Measurements from ENCODE around the gene DENR.
"Not testable (repeated sequence)": the region's sequence is repeated elsewhere in the genome, so short reads cannot be mapped to it uniquely, and the experiment has no call there.

DENR gene, protein sequence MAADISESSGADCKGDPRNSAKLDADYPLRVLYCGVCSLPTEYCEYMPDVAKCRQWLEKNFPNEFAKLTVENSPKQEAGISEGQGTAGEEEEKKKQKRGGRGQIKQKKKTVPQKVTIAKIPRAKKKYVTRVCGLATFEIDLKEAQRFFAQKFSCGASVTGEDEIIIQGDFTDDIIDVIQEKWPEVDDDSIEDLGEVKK

DNA sequence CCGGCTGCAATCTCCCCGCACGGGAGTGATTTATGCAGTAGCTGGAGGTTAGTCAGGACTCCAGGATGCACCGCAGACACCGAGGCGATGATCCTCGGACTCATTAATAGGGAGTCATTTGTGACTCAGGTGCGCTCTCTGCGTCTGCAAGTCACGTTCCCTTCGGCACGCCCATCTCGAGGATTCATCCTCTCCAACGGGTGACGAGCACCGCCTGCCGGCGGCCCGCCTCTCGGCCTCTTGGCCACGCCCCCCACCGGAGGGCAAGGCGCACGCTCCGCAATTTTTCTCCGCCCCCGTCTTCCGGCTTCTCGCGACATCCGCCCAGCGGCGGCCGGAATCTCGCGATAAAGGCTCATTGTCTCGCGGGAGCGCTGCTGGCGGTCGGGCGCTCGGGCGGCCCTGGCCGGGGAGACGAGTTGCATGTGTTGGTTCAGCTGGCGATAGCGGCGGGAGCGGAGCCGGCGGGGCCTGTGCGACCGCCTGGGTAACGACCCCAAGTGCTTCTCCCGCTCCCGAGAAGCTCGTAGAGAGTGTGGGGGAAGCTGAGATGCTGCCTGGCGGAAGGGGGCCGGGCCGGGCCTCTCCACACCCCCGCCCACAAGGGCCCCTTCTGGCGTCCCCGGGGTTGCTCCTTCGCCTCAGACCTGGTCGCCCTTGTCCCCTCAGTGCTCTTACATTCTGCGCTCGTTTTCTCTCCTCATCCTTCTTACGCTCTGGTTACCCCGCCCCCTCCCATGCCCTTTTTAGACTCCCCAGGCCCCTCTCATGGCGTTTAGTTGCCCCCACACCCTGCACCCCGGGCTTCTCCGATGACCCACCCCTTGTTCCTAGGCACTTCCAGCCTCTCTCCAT is at the start of gene DENR:
DENR (plus strand) TSS at position 361 of the 855 bp plus-strand sequence. CDS start 878 bp downstream, outside the sequence.
- in situ Hi-C loops (cut with HindIII; ENCODE audit: low sequenced_read_pairs), result no loop called here

DNA sequence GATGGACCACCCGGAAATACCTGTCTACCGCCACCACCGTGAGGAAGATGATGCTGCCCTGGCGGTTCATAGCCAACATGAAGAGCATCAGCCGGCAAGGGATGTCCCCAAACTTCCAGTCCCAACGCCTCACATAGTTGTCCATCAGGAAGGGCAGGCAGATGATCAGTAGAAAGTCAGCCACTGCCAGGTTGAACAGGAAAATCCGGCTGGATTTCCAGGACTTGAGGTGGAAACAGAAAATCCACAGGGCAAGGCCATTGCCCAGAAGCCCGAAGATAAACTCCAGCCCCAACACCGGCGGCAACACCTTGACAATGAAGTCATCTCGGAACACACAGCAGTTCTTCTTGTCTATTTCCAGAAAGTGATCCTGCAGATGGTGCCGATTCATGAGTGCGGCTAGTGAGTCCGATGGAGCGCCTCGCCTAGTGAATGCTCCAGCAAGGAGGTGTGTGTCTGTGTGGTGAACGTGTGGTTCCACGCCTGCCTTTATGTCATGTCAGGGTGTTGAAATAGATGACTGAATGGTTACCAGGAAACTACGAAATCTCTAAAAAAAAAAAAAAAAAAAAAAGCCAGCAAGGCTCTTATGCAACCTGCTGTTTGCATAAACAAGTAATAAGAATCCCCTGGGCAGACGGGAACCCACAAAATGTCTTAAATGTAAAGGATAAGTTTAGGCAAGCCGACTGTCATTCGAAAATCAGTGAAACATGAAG is 49.6 kb upstream of the DENR start, which contains the start of gene HCAR2:
HCAR2 (minus strand) TSS at position 468 of the 722 bp plus-strand sequence; CDS start at position 394, 74 bp downstream.
- in situ Hi-C loops (cut with HindIII; ENCODE audit: low sequenced_read_pairs), result not testable (repeated sequence)

DNA sequence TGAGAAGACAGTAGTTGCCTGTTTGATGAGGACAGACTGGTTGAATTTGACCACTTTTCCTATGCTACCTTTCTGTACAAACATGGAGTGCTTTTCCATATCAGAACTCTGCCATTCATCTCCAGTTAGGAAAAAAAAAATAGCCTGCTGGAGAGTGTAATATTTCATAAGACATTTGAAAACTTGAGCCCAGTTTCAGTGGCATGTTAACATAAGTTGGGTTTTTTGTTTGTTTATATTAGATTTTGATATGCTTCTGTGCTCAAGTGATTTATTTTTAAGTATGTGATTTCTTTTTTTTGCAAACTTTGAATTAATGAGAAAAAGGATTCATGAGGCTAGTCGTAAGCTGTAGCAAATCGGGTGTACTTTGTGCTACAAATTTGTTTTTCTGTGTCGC is 48.8 kb upstream of the DENR start:
- in situ Hi-C loops (cut with HindIII; ENCODE audit: low sequenced_read_pairs), result not testable (repeated sequence)

DNA sequence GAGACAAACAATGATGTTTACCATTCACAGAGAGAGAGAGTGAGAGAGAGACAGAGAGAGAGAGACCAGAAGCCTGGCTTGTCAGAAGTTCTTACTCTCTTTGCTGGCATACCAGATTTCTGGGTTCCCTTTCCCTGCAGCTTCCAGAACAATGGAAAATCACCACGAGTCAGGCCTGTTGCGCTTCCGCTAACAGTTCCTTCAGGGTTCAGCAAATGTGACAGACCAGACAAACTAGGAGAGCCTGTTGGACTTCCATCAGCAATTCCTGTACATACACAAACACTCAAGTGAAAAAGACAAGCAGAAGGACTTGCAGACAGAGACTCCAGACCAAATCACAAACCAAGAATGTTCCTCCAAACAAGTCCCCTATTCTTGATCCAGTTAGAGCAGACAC is 43.3 kb upstream of the DENR start:
- in situ Hi-C loops (cut with HindIII; ENCODE audit: low sequenced_read_pairs), result not testable (repeated sequence)

DNA sequence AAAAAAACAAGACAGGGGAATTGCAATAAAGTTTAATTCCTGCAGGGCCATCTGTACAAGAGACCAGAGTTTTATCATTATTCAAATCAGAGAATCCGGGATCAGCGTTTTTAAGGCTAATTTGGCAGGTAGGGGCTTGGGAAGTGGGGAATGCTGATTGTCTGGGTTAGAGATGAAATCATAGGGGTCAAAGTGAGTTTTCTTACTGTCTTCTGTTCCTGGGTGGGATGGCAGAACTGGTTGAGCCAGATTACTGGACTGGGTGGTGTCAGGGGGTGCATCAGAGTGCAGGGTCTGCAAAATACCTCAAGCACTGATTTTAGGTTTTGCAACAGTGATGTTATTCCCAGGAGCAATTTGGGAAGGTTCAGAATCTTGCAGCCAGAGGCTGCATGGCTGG is 42.3 kb upstream of the DENR start:
- in situ Hi-C loops (cut with HindIII; ENCODE audit: low sequenced_read_pairs), result not testable (repeated sequence)

DNA sequence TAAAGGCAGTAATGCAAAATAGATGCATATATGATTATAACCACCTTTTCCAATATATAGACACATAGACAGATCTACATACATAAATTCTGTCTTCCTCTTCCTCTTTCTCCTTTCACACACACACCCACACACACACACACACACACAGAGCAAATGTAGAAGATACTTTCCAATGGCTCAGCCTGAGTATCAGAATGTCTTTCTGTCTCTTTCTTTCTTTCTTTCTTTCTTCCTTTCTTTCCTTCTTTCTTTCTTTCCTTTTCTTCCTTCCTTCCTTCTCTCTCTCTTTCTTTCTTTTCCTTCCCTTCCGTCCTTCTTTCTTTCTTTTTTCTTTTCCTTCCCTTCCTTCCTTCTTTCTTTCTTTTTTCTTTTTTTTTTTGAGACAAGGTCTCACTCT is 41.4 kb upstream of the DENR start:
- in situ Hi-C loops (cut with HindIII; ENCODE audit: low sequenced_read_pairs), result not testable (repeated sequence)

DNA sequence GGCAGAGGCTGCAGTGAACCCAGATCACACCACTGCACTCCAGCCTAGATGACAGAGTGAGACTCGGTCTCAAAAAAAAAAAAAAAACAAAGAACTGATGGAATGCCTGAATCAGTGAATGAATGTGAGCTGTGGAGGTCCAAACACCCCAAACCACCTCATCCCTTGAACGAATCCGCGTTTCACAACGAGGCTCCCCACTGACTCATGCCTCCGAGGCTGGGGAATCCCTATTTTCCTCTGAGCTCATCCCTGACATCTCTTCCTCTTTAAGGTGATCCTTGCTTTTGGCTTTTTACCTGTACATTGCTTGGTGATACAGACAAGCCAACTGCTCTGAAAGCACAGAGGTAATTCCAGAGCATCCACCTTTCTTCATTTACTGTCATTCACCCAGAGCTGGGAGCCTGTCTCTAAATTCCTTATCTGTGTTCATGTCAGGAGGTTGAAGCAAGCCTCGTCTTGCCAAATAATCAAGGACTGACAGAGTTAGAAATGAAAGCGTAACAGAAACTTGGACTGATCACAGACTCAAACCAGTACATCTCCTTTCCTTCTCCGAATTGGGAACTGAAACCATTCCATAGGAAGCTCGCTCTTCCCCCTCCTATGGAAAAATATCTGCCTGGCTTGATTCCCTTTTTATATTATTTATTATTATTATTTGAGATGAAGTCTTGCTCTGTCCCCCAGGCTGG is 39.0 kb upstream of the DENR start:
- in situ Hi-C loops (cut with HindIII; ENCODE audit: low sequenced_read_pairs), result not testable (repeated sequence)

DNA sequence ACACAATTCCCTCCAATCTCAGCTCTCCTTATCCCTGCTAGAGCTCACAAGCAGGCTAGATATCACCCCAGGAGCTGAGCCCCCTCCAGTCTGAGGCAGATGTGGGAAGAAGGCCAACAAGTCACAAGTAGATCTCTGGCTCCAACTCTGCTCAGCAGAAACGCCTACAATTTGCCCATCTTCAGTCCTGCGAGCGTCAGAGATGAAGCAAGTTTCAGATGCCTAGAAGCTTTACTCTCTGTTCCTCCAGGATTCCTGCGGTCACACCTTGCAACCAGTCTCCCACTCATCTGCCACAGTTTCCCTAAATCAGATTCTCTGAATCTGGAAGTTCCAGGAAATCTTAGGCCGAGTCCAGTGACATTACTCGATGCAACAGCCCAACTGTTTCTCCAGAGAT is 37.4 kb upstream of the DENR start:
- in situ Hi-C loops (cut with HindIII; ENCODE audit: low sequenced_read_pairs), result not testable (repeated sequence)

DNA sequence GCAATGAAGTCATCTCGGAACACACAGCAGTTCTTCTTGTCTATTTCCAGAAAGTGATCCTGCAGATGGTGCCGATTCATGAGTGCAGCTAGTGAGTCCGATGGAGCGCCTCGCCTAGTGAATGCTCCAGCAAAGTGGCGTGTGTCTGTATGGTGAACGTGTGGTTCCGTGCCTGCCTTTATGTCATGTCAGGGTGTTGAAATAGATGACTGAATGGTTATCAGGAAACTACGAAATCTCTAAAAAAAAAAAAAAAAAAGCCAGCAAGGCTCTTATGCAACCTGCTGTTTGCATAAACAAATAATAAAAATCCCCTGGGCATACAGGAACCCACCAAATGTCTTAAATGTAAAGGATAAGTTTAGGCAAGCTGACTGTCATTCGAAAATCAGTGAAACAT is 36.0 kb upstream of the DENR start, which contains the start of gene HCAR3:
HCAR3 (minus strand) TSS at position 154 of the 400 bp plus-strand sequence; CDS start at position 80, 74 bp downstream.
- in situ Hi-C loops (cut with HindIII; ENCODE audit: low sequenced_read_pairs), result not testable (repeated sequence)

DNA sequence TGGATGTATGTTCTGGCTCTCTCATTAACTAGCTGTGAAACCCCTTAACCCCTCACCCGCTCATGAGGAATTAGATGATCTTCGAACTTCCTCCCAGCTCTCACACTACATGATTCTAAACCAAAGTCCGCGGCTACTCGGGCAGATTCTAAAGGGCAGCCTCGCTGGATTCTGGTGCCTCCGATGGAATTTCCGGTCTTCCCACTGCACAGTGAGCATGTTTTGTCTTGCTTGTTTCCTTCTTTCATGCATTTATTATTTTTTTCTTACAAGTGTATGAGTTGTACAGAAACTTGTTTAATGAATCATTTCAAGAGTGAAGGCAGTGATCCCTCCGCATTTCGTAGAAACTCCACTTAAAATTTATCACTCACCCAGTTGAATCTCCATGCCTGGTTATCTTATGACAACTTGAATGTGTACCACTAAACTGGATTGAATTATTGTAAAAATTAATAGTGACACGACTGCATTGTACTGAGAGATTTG is 31.5 kb upstream of the DENR start:
- in situ Hi-C loops (cut with HindIII; ENCODE audit: low sequenced_read_pairs), result no loop called here

DNA sequence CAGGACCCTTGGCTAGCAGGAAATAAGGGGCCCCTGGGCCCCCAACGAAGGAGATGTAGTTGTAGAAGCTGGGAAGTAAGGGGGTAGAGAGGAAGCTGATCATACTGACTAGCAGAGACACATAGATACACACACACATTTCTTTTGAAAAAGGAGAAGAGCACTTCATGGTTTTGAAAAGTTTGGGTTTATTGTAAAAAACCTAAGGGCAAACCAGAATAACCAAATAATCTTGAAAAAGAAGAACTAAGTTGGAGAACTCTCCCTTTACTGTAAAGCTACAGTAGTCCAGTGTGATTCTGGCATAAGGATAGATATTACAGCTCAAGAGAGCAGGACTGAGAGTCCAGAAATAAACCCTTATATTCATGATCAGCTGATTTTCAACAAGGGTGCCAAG is 30.2 kb upstream of the DENR start:
- in situ Hi-C loops (cut with HindIII; ENCODE audit: low sequenced_read_pairs), result no loop called here

DNA sequence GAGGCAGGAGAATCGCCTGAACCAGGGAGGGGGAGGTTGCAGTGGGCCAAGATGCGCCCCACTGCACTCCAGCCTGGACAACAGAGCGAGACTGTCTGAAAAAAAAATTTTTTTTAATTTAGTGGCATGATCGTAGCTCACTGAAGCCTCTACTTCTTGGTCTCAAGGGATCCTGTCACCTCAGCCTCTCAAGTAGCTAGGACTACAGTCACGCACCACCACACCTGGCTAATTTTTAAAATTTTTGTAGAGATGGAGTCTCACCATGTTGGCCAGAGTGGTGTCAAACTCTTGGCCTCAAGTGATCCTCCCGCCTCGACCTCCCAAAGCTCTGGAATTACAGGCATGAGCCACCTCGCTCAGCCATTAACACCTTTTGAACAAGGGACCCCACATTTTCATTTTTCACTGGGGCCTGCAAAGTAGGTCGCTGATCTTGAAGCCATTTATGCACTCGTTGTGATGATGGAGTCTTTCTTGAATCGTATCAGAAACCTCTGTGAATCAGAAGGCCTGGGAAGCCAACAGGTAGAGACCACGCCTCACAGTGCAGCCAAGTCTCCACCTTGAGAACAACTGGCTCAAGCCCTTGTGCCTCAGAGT is 27.9 kb upstream of the DENR start:
- in situ Hi-C loops (cut with HindIII; ENCODE audit: low sequenced_read_pairs), result no loop called here

DNA sequence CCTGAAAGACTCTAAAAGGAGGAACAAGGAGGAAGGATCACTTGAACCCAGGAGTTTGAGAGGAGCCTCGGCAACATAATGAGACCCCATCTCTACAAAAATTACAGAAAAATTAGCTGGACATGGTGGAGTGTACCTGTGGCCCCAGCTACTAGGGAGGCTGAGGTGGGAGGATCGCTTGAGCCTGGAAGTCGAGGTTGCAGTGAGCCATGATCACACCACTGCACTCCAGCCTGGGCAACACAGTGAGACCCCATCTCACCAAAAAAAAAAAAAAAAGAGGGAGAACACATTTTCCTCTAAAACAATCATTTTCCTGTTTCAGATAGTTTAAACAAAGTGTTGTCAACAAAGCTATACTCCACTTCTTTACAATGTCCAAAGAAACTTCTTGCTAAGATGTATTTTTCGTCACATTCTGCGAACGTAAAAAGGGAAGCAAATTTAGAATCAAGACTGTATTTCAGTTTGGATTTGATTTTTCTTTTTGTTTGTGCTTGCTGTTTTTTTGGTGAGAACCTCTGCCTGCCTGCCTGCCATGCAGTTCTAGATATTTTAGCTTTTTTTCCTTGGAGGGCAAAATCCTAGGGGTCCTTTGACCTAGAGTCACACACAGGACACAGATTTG is 27.1 kb upstream of the DENR start:
- in situ Hi-C loops (cut with HindIII; ENCODE audit: low sequenced_read_pairs), result no loop called here

DNA sequence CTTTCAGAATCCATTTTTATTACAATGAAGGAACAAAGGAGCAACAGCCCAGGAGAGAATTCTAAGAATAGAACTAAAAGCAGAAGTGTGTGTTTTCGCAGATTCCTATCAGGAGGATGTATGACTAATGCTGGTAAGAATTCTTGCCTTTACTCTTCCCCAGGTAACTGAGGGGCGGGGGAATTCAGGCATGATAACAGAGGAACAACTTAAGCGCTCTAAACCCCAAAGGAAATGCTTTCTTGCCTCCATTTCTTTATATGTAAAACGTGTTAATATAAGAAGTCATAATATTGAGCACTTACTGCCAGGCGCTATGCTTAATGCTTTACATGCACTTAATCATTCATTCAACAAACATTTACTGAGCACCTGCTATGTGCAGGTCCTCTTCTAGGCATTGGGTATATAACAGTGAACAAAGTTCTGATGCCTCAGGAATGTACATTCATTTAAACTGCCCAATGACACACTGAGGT is 26.5 kb upstream of the DENR start:
- in situ Hi-C loops (cut with HindIII; ENCODE audit: low sequenced_read_pairs), result no loop called here

DNA sequence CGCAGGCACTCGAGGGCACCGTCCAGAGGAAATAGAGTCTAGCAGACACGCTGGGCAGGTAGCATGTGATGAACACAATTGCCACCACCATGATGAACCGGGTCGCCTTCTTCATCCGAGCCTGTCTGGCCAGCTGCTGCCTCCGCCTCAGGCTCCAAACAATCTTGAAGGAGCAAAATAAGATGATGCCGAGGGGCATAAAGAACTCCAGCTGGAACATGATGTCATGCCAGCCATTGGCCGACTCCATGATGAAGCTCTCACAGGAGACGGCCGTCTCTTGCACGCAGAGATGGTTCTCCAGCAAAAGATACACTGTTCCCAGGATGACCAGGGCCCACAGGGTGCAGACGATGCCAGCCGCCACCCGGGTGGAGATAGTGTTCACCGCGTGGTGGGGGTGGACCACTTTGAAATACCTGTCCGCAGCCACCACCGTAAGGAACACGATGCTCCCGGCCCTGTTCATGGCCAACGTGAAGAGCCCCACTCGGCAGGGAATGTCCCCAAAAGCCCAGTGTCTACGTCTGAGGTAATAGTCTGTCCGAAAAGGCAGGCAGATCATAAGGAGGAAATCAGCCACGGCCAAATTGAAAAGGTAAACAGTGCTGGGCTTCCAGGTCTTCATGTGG is 22.9 kb upstream of the DENR start:
- in situ Hi-C loops (cut with HindIII; ENCODE audit: low sequenced_read_pairs), result no loop called here

DNA sequence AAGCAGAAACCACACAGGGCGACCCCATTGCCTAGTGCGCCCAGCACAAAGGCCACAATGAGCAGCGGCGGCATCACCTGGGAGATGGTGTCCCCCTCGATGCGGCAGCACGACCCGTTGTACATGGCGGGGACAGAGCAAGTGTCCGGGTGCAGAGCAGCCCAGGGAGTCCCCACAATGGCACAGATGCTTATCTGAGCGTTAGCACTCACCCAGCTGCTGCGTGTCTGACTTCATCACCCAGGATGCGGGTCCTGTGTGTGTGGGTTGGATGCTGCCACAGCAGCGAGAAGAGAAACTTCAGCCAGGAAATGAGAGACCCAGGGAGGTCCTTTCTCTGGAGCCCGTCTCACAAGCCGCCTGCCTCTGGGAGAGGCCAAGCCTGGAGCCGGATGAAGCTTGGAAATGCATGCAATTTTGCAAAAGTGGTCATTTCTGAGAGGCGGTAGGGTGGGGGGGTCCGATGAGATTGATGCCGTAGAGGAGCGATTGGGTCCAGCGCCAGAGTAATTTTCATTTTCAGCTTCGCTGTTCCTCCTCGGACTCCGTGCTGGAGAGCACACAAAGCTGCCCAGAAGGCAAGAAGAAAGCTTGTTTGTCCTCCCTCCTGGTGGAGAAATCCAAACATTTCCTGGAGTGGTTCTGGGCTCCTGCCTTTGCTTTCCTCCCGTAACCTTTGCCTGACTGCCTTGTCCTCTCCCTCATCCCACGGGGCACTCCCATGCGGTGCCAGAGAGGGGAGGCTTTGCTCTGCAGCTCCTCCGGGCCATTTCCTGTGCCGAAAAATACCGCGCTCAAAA is 22.2 kb upstream of the DENR start, which contains the start of gene HCAR1:
HCAR1 (minus strand) TSS at position 630 of the 800 bp plus-strand sequence; CDS start at position 125, 505 bp downstream.
- in situ Hi-C loops (cut with HindIII; ENCODE audit: low sequenced_read_pairs), result no loop called here

DNA sequence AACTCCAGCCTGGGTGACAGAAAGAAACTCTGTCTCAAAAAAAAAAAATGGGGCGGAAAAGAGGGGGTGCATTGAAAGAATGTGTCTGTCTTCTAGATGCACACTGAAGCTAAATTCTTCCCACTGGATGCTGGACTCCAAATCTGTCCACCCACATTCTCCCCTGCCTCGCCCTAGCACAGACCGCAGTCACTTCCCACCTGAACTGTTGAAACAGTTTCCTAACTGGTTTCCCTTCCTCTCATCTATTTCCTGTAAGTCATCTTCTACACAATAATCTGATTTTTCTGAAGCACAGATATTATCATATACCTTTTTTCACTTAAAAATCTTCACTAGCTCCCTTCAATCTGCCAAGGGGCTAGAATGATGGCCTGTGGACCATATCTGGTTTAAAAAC is 20.5 kb upstream of the DENR start:
- in situ Hi-C loops (cut with HindIII; ENCODE audit: low sequenced_read_pairs), result no loop called here

DNA sequence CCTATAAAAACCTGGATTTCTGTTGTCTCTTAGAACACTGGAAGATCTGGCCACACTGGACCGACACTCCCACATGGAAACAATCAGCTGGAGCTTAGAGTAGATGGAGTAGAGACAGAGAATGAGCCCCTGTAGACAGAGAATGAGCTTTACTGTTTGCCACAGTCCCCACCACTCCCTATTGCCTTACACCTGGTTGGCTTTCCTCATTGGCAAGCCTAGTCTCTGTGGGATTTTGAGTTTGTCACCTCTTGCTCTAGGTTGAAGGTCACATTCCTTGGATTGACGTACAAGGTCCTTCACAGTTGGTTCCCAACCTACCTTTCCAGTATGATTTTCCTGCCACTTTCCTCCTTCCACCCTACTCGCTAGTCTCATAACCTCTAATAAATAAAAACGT is 20.0 kb upstream of the DENR start:
- in situ Hi-C loops (cut with HindIII; ENCODE audit: low sequenced_read_pairs), result no loop called here

All from endothelial cell of hepatic sinusoid (primary cell).